GM23248 (cell line): ENCODE data around the gene ACSM2A. TPM values are rescaled to one million over a fixed set of nuclear protein-coding genes. Genes with fewer than 3 reads are reported as not detected.
"Not testable (repeated sequence)": the region's sequence is repeated elsewhere in the genome, so short reads cannot be mapped to it uniquely, and the experiment has no call there.

Experiments used
- DNase-seq: peaks from one replicate; pipeline ENCODE4 v3.0.0-alpha.2; 2015
- H2AFZ ChIP-seq: fragments of 200-600 bp; sonication (generic); 2 replicates; pipeline ENCODE4 v1.6.1; 2016; ENCODE audit warnings: antibody characterized with exemption
- H3F3A ChIP-seq: fragments of 200-600 bp; sonication (generic); 2 replicates; pipeline ENCODE4 v1.6.1; 2016; ENCODE audit warnings: mild to moderate bottlenecking, antibody characterized with exemption, mixed run types; ENCODE audit not compliant: insufficient read depth
- H3K27ac ChIP-seq: fragments of 200-600 bp; sonication (generic); 2 replicates; pipeline ENCODE4 v1.5.1; 2016; ENCODE audit warnings: mild to moderate bottlenecking
- H3K27me3 ChIP-seq: fragments of 200-600 bp; sonication (generic); replicated peaks from 2 replicates; pipeline ENCODE4 v1.6.1; 2016; ENCODE audit warnings: mild to moderate bottlenecking; ENCODE audit not compliant: insufficient read depth
- H3K36me3 ChIP-seq: fragments of 200-600 bp; sonication (generic); 2 replicates; pipeline ENCODE4 v1.6.1; 2016; ENCODE audit warnings: low read depth, mild to moderate bottlenecking
- H3K4me1 ChIP-seq: fragments of 200-600 bp; sonication (generic); 2 replicates; pipeline ENCODE4 v1.6.1; 2016; ENCODE audit warnings: mild to moderate bottlenecking; ENCODE audit not compliant: insufficient read depth
- H3K4me2 ChIP-seq: fragments of 200-600 bp; sonication (generic); one replicate; pipeline ENCODE4 v1.6.1; 2016; ENCODE audit warnings: mild to moderate bottlenecking; ENCODE audit not compliant: unreplicated experiment
- H3K4me3 ChIP-seq: fragments of 200-600 bp; sonication (generic); 2 replicates; pipeline ENCODE4 v1.5.1; 2016; ENCODE audit warnings: mild to moderate bottlenecking
- H3K79me2 ChIP-seq: fragments of 200-600 bp; sonication (generic); 2 replicates; pipeline ENCODE4 v1.6.1; 2016; ENCODE audit warnings: mild to moderate bottlenecking; ENCODE audit not compliant: insufficient read depth
- H3K9ac ChIP-seq: fragments of 200-600 bp; sonication (generic); 2 replicates; pipeline ENCODE4 v1.6.1; 2016; ENCODE audit warnings: mild to moderate bottlenecking
- H3K9me2 ChIP-seq: fragments of 200-600 bp; sonication (generic); 2 replicates; pipeline ENCODE4 v1.6.1; 2016; ENCODE audit warnings: mixed run types, mild to moderate bottlenecking, moderate library complexity; ENCODE audit not compliant: insufficient read depth
- H3K9me3 ChIP-seq: fragments of 200-600 bp; sonication (generic); one replicate; pipeline ENCODE4 v1.6.1; 2017; ENCODE audit warnings: low read depth
- H4K20me1 ChIP-seq: fragments of 200-600 bp; sonication (generic); 2 replicates; pipeline ENCODE4 v1.6.0; 2016; ENCODE audit not compliant: insufficient read depth
- EZH2 ChIP-seq: fragments of 200-600 bp; sonication (generic); IDR thresholded peaks from 2 replicates; pipeline ENCODE4 v1.6.1; 2018; ENCODE audit warnings: antibody characterized with exemption, mild to moderate bottlenecking; ENCODE audit not compliant: insufficient read depth, poor library complexity, severe bottlenecking
- EZH2phosphoT487 ChIP-seq: fragments of 200-600 bp; sonication (generic); IDR thresholded peaks from 2 replicates; pipeline ENCODE4 v1.6.1; 2018; ENCODE audit warnings: antibody characterized with exemption, moderate library complexity, mild to moderate bottlenecking, low read depth; ENCODE audit not compliant: insufficient read depth
- WGBS, 2 experiments: methylation state at CpG; one replicate each; pipeline ENCODE4 v1.1.6; 2015 to 2017; ENCODE audit warnings: low lambda C conversion rate in 2 of 2, low coverage in 1 of 2; ENCODE audit errors: missing lambda C conversion rate in 2 of 2; 5-methylcytosine and 5-hydroxymethylcytosine counted together
- in situ Hi-C: fragments of 300-500 bp; cut with MboI; formaldehyde crosslinking; loops from 2 replicates; pipeline ENCODE4 v1.15.0; 2020
- polyA plus RNA-seq: library from polyadenylated mRNA; unstranded; fragments of >200 nt; fragmentation: Nextera tagmentation; extraction: Ambion mirVana; gene quantifications from 2 replicates; pipeline ENCODE4 v1.2.1, GENCODE V29; 2016
- total RNA-seq: library from RNA; depleted of rRNA; stranded (reverse); fragments of >200 nt; shearing (Covaris generic); gene quantifications from 2 replicates; pipeline ENCODE4 v1.2.3, GENCODE V29; 2014

The ACSM2A gene
- total and polyA plus RNA-seq, 2 experiments from 2014 or later = not detected

DNA sequence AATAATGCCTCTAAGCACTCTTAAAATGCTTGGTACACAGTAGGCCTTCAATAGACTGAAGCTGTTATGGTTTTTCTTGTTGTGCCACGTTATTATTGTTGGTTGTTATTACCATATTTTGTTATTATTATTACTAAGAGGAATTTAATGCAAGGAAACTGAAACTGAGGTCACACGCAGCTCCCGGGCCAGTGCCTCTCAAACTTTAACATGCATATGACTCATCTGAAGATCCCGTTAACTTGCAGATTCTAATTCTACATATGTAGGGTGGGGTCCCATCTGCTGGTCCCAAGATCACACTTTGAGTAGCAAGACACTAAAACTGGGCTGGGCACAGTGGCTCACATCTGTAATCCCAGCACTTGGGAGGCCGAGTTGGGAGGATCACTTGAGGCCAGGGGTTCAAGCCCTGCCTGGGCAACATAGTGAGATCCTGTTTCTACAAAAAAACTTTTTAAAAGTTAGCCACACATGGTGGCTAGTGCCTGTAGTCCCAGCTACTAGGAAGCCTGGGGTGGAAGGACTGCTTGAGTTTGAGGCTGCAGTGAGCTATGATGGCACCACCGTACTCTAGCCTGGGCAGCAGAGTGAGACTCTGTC is 41.1 kb upstream of the ACSM2A start:
- Histone ChIP-seq H3K9ac (no peak overlapping the region), H3K27me3 (no peaks in the 10 kb centered on the region), H3K4me1 (no peaks in the 10 kb centered on the region), H3K79me2 (no peaks in the 10 kb centered on the region), H3K27ac (no peak overlapping the region), H3F3A (no peaks in the 10 kb centered on the region), H3K4me2 (no peak overlapping the region), H3K9me2 (no peaks in the 10 kb centered on the region), H2AFZ (no peak overlapping the region), H3K9me3 (no peaks in the 10 kb centered on the region), H4K20me1 (no peaks in the 10 kb centered on the region), H3K36me3 (no peaks in the 10 kb centered on the region), H3K4me3 (no peak overlapping the region)
- 41 to 43% methylated on average over 6 of the region's 6 CpGs for WGBS, 2 experiments
- TF ChIP-seq EZH2phosphoT487 (no peak), EZH2 (no peak)
- no peak for DNase-seq
- in situ Hi-C loops = no loop called here

DNA sequence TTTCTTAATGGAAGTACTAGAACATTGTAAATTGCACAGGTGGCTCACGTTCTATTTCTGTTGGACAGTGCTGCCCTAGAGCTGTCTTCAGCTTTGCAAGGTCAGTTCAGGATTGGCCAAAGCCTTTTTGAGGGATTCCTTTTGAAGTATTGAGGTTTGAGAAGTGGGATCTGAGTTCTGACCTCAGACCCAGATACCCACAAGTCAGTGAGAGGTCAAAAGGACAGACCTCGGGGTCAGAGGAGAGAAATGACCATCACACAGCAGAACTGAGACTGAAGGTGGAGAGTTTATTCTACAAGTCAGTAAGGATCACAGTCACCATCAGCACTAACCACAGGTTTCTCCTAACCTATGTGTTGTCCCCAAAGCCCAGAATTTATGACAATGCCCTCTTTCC is 40.3 kb upstream of the ACSM2A start:
- WGBS, 2 experiments = 30 to 36% methylated on average over 2 of the region's 2 CpGs
- Histone ChIP-seq H2AFZ (no peak overlapping the region), H3K36me3 (no peaks in the 10 kb centered on the region), H3K4me3 (no peak overlapping the region), H3K27ac (no peak overlapping the region), H3K4me2 (no peak overlapping the region), H3F3A (no peaks in the 10 kb centered on the region), H3K4me1 (no peaks in the 10 kb centered on the region), H4K20me1 (no peaks in the 10 kb centered on the region), H3K27me3 (no peaks in the 10 kb centered on the region), H3K9me3 (no peaks in the 10 kb centered on the region), H3K9me2 (no peaks in the 10 kb centered on the region), H3K9ac (no peak overlapping the region), H3K79me2 (no peaks in the 10 kb centered on the region)
- TF ChIP-seq EZH2 = no peak
- TF ChIP-seq EZH2phosphoT487 = no peak
- DNase-seq = no peak
- in situ Hi-C loops = no loop called here

DNA sequence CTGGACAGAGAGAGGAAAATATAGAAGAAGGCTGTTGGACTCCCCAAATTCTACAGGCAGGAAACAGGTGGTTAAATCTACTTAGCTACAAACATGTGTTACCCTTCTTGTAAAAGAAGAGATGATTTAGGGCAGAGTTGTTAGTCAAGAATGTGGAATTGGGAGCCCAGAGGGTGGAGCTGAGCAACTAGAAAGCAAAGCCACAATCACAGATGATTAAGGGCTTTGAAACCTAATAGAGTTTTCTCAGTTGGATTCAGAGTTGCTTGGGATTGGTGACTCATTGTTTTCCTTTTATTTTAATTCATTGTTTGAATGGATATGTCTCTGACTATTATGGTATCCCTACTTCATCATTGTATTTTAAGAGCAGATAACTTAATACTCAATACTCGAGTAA is 35.8 kb upstream of the ACSM2A start:
- Histone ChIP-seq H3K27ac (no peak overlapping the region), H3K9me2 (no peaks in the 10 kb centered on the region)
- TF ChIP-seq EZH2 (no peak), EZH2phosphoT487 (no peak)

DNA sequence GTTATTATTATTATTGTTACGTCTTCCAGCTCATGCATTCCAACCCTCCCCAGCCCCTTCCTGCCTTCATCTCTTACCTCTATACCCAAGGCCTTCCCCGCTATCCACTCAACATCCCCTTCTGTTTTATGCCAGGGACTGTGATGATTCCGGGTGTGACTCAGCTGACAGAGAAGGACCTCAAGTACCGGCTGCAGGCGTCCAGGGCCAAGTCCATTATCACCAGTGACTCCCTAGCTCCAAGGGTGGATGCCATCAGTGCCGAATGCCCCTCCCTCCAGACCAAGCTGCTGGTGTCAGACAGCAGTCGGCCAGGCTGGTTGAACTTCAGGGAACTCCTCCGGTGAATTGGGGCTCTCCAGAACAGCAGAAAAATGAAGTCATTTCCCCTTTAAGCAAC is 32.2 kb upstream of the ACSM2A start:
- 33 to 35% methylated on average over 8 of the region's 8 CpGs for WGBS, 2 experiments
- not testable (repeated sequence) for H3K36me3 ChIP-seq, H3F3A ChIP-seq

More for the DNA sequence above, 35.8 kb upstream of the ACSM2A start:
- Histone ChIP-seq H2AFZ (no peak overlapping the region), H3K4me3 (no peak overlapping the region), H3K9ac (no peak overlapping the region), H4K20me1 (no peaks in the 10 kb centered on the region), H3F3A (no peaks in the 10 kb centered on the region), H3K79me2 (no peaks in the 10 kb centered on the region), H3K4me1 (no peaks in the 10 kb centered on the region), H3K9me3 (no peaks in the 10 kb centered on the region), H3K27me3 (no peaks in the 10 kb centered on the region), H3K36me3 (no peaks in the 10 kb centered on the region), H3K4me2 (no peak overlapping the region)
- in situ Hi-C loops = no loop called here
- peak; percentile 4 for DNase-seq
- 0% methylated on average over 1 of the region's 1 CpG for WGBS, 2 experiments

DNA sequence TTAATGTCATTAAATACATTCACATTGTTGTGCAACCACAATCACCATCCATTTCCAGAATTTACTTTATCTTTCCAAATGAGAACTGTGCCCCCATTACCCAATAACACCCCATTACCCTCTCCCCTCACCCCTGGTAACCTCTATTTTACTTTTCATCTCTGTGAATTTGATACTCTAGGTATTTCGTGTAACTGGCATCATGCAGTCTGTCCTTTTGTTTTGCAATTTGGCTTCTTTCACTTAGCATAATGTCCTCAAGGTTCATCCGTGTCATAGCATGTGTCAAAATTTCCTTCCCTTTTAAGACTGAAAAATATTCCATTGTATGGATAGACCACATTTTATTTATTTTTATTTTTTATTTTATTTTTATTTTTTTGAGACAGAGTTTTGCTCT is 29.6 kb upstream of the ACSM2A start:
- H3K9me3 ChIP-seq, H3K4me2 ChIP-seq, H3K4me1 ChIP-seq, H2AFZ ChIP-seq, H3K79me2 ChIP-seq, H3K9me2 ChIP-seq, H3K27me3 ChIP-seq, DNase-seq, H3K9ac ChIP-seq, H3F3A ChIP-seq, H4K20me1 ChIP-seq, H3K4me3 ChIP-seq, H3K27ac ChIP-seq, H3K36me3 ChIP-seq, in situ Hi-C loops: not testable (repeated sequence)
- 51 to 59% methylated on average over 2 of the region's 2 CpGs for WGBS, 2 experiments

More for the DNA sequence above, 32.2 kb upstream of the ACSM2A start:
- H3K4me2 ChIP-seq, H3K79me2 ChIP-seq, DNase-seq, H3K9ac ChIP-seq, H3K27me3 ChIP-seq, in situ Hi-C loops, H3K9me3 ChIP-seq, H3K27ac ChIP-seq, H3K4me1 ChIP-seq, H3K9me2 ChIP-seq, H3K4me3 ChIP-seq, H2AFZ ChIP-seq, H4K20me1 ChIP-seq: not testable (repeated sequence)

DNA sequence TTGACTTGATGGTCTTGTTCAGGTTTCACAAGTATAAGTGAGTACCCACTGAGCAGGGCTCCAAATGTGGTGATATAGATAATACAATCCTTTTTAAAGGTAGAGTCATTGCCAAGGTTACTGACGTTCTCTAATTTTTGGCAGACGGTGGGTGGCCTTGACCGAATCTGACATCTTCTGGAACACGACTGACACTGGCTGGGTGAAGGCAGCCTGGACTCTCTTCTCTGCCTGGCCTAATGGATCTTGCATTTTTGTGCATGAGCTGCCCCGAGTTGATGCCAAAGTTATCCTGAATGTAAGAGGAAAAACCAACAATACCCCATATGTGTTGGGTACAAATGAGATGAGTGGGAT is 27.6 kb upstream of the ACSM2A start:
- H3K9me2 ChIP-seq, DNase-seq, H3K4me1 ChIP-seq, H3K9me3 ChIP-seq, H3F3A ChIP-seq, in situ Hi-C loops, H4K20me1 ChIP-seq, H3K79me2 ChIP-seq, H3K36me3 ChIP-seq, H3K27ac ChIP-seq, H2AFZ ChIP-seq, H3K9ac ChIP-seq, H3K4me2 ChIP-seq, H3K4me3 ChIP-seq, H3K27me3 ChIP-seq: not testable (repeated sequence)
- WGBS, 2 experiments = 32 to 48% methylated on average over 5 of the region's 5 CpGs
